ENCODE measurements around the gene GPATCH4. TPM values are rescaled to one million over a fixed set of nuclear protein-coding genes. Genes with fewer than 3 reads are reported as not detected.

Gene GPATCH4
- total RNA-seq, 2 experiments from 2014 or later, result 33.3 to 51.6 TPM

DNA sequence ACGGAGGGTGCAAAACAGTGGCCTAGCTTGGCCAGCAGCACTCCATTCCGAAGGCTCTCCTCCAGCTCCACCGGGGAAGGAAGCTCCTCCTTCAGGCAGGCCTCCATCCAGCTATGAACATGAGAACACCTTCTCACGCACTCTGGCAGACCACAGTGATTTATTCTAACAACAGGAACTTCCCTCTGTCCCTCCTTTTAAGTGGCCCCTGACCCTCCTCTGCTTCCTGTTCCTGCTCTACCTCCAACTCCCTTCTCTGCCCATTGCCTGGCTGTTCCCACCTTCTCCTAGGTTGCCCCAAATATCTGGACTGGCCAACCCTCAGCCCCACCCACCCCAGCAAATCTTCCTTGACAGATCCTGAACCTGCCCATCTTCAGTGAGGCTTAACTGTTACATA lies 34.8 kb downstream of the GPATCH4 start:
- H3K4me1 ChIP-seq (ENCODE audit: insufficient read depth, low read length, poor library complexity, severe bottlenecking), result peaks cover 5% of the 10 kb centered on the region
- H4K20me1 ChIP-seq (ENCODE audit: insufficient read depth, low read length), result no peaks in the 10 kb centered on the region
- no peaks in the 10 kb centered on the region for H3K79me2 ChIP-seq (ENCODE audit: insufficient read depth, low read depth, low read length)
- H2AFZ ChIP-seq (ENCODE audit: low read length), result no peak overlapping the region
- peaks cover 42% of the 10 kb centered on the region for H3K36me3 ChIP-seq (ENCODE audit: insufficient read depth, low read length)
- TF ChIP-seq EZH2phosphoT487 (IDR thresholded peaks at IDR 0.05; ENCODE audit: borderline replicate concordance, low read depth, low read length), result no peak
- TF ChIP-seq, protein P1, sequence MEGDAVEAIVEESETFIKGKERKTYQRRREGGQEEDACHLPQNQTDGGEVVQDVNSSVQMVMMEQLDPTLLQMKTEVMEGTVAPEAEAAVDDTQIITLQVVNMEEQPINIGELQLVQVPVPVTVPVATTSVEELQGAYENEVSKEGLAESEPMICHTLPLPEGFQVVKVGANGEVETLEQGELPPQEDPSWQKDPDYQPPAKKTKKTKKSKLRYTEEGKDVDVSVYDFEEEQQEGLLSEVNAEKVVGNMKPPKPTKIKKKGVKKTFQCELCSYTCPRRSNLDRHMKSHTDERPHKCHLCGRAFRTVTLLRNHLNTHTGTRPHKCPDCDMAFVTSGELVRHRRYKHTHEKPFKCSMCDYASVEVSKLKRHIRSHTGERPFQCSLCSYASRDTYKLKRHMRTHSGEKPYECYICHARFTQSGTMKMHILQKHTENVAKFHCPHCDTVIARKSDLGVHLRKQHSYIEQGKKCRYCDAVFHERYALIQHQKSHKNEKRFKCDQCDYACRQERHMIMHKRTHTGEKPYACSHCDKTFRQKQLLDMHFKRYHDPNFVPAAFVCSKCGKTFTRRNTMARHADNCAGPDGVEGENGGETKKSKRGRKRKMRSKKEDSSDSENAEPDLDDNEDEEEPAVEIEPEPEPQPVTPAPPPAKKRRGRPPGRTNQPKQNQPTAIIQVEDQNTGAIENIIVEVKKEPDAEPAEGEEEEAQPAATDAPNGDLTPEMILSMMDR (conservative IDR thresholded peaks at IDR 0.05; ENCODE audit: low read length), result no peak
- H3K4me3 ChIP-seq (ENCODE audit: low read depth, low read length, poor library complexity, severe bottlenecking), result no peak overlapping the region
- H3K9me3 ChIP-seq (ENCODE audit: low read length), result no peaks in the 10 kb centered on the region
- BruUV-seq (replicated peaks), result no TSS peak
- ChIA-PET CTCF (ENCODE audit: unreplicated experiment) (interaction anchor here (0.6 kb wide), 1 partner anchor 100 kb away, joined by 11 read pairs; no protein-coding TSS in a partner anchor), POLR2A (interaction anchor here (0.7 to 1.6 kb wide), 3 partner anchors 15 to 51 kb away, joined by 3 to 4 read pairs (median 4); no protein-coding TSS in a partner anchor)
- no peaks in the 10 kb centered on the region for H3K9me2 ChIP-seq (ENCODE audit: insufficient read depth, low read length)
- DNase-seq (ENCODE audit: low spot score), result no peak
- H3K4me2 ChIP-seq (ENCODE audit: low read length), result no peak overlapping the region
- intact Hi-C loops (cut with micrococcal nuclease; ENCODE audit: unreplicated experiment), result loop anchor here (5.0 kb wide), 1 partner anchor 39 kb away; no protein-coding TSS in a partner anchor
- no peak overlapping the region for H3K27ac ChIP-seq (ENCODE audit: low read depth, low read length, poor library complexity, severe bottlenecking)

- Histone ChIP-seq H3K79me2 (ENCODE audit: insufficient read depth, low read depth, low read length) (no peaks in the 10 kb centered on the region), H3K4me3 (ENCODE audit: low read depth, low read length, poor library complexity, severe bottlenecking) (no peak overlapping the region), H3K9me3 (ENCODE audit: low read length) (no peaks in the 10 kb centered on the region), H2AFZ (ENCODE audit: low read length) (no peak overlapping the region), H3K4me1 (ENCODE audit: insufficient read depth, low read length, poor library complexity, severe bottlenecking) (no peaks in the 10 kb centered on the region), H4K20me1 (ENCODE audit: insufficient read depth, low read length) (no peaks in the 10 kb centered on the region), H3K4me2 (ENCODE audit: low read length) (no peak overlapping the region), H3K36me3 (ENCODE audit: insufficient read depth, low read length) (peaks cover 47% of the 10 kb centered on the region), H3K27ac (ENCODE audit: low read depth, low read length, poor library complexity, severe bottlenecking) (no peak overlapping the region), H3K9me2 (ENCODE audit: insufficient read depth, low read length) (no peaks in the 10 kb centered on the region)
- intact Hi-C loops (cut with micrococcal nuclease; ENCODE audit: unreplicated experiment), result loop anchor here (5.0 kb wide), 1 partner anchor 38 kb away; no protein-coding TSS in a partner anchor
- no TSS peak for BruUV-seq (replicated peaks)
- POLR2A ChIA-PET, result no interaction called here
- CTCF ChIA-PET (ENCODE audit: unreplicated experiment), result no interaction called here
- no peak for DNase-seq (ENCODE audit: low spot score)
- TF ChIP-seq EZH2phosphoT487 (IDR thresholded peaks at IDR 0.05; ENCODE audit: borderline replicate concordance, low read depth, low read length), result no peak
- TF ChIP-seq, protein P1 (conservative IDR thresholded peaks at IDR 0.05; ENCODE audit: low read length), result no peak
Measured at GRCh38 chr1:156565519-156565918, 35.8 kb downstream of the GPATCH4 start.

GRCh38 chr1:156560585-156561163 lies 40.6 kb downstream of the GPATCH4 start:
- H3K4me1 ChIP-seq (ENCODE audit: insufficient read depth, low read length, poor library complexity, severe bottlenecking), result no peaks in the 10 kb centered on the region
- no peak overlapping the region for H2AFZ ChIP-seq (ENCODE audit: low read length)
- H3K9me2 ChIP-seq (ENCODE audit: insufficient read depth, low read length), result no peaks in the 10 kb centered on the region
- no TSS peak for BruUV-seq (replicated peaks)
- no peak for DNase-seq (ENCODE audit: low spot score)
- peaks cover 46% of the 10 kb centered on the region for H3K36me3 ChIP-seq (ENCODE audit: insufficient read depth, low read length)
- no peaks in the 10 kb centered on the region for H3K79me2 ChIP-seq (ENCODE audit: insufficient read depth, low read depth, low read length)
- no peak for TF ChIP-seq EZH2phosphoT487 (IDR thresholded peaks at IDR 0.05; ENCODE audit: borderline replicate concordance, low read depth, low read length)
- TF ChIP-seq, protein P1 (conservative IDR thresholded peaks at IDR 0.05; ENCODE audit: low read length), result no peak
- no peaks in the 10 kb centered on the region for H4K20me1 ChIP-seq (ENCODE audit: insufficient read depth, low read length)
- no peak overlapping the region for H3K4me2 ChIP-seq (ENCODE audit: low read length)
- ChIA-PET CTCF (ENCODE audit: unreplicated experiment) (no interaction called here), POLR2A (no interaction called here)
- no peak overlapping the region for H3K27ac ChIP-seq (ENCODE audit: low read depth, low read length, poor library complexity, severe bottlenecking)
- intact Hi-C loops (cut with micrococcal nuclease; ENCODE audit: unreplicated experiment), result no loop called here
- H3K4me3 ChIP-seq (ENCODE audit: low read depth, low read length, poor library complexity, severe bottlenecking), result no peak overlapping the region
- no peaks in the 10 kb centered on the region for H3K9me3 ChIP-seq (ENCODE audit: low read length)
